ENCODE results near the gene ACAP1.
"Not testable (repeated sequence)": the region's sequence is repeated elsewhere in the genome, so short reads cannot be mapped to it uniquely, and the experiment has no call there.

GRCh38 chr17:7335765-7336164, 564 bp upstream of the ACAP1 start:
- not testable (repeated sequence) for TF ChIP-seq CTCF, POLR2A (IDR thresholded peaks at IDR 0.05)

Data from testis (tissue), 2 donors.